ENCODE measurements around the gene LDLRAD2. TPM values are rescaled to one million over a fixed set of nuclear protein-coding genes. Genes with fewer than 3 reads are reported as not detected.
A peak's percentile ranks its signal among the peaks of the same experiment; 100 is the strongest.

Gene LDLRAD2
- total RNA-seq, 1 donor from 2014 or later = 0.38 TPM

GRCh38 chr1:21854751-21855131, 42.7 kb downstream of the LDLRAD2 start:
- Histone ChIP-seq H3K9me3 (no peaks in the 10 kb centered on the region), H3K4me3 (no peak overlapping the region), H3K27ac (no peak overlapping the region), H3K36me3 (peaks cover 99% of the 10 kb centered on the region), H3K27me3 (no peaks in the 10 kb centered on the region), H3K4me1 (no peaks in the 10 kb centered on the region)
- DNase-seq (no peak), ATAC-seq (no peak)
- TF ChIP-seq, protein P1, sequence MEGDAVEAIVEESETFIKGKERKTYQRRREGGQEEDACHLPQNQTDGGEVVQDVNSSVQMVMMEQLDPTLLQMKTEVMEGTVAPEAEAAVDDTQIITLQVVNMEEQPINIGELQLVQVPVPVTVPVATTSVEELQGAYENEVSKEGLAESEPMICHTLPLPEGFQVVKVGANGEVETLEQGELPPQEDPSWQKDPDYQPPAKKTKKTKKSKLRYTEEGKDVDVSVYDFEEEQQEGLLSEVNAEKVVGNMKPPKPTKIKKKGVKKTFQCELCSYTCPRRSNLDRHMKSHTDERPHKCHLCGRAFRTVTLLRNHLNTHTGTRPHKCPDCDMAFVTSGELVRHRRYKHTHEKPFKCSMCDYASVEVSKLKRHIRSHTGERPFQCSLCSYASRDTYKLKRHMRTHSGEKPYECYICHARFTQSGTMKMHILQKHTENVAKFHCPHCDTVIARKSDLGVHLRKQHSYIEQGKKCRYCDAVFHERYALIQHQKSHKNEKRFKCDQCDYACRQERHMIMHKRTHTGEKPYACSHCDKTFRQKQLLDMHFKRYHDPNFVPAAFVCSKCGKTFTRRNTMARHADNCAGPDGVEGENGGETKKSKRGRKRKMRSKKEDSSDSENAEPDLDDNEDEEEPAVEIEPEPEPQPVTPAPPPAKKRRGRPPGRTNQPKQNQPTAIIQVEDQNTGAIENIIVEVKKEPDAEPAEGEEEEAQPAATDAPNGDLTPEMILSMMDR (IDR thresholded peaks at IDR 0.05) = no peak
- intact Hi-C loops (cut with DNase I) = no loop called here

DNA sequence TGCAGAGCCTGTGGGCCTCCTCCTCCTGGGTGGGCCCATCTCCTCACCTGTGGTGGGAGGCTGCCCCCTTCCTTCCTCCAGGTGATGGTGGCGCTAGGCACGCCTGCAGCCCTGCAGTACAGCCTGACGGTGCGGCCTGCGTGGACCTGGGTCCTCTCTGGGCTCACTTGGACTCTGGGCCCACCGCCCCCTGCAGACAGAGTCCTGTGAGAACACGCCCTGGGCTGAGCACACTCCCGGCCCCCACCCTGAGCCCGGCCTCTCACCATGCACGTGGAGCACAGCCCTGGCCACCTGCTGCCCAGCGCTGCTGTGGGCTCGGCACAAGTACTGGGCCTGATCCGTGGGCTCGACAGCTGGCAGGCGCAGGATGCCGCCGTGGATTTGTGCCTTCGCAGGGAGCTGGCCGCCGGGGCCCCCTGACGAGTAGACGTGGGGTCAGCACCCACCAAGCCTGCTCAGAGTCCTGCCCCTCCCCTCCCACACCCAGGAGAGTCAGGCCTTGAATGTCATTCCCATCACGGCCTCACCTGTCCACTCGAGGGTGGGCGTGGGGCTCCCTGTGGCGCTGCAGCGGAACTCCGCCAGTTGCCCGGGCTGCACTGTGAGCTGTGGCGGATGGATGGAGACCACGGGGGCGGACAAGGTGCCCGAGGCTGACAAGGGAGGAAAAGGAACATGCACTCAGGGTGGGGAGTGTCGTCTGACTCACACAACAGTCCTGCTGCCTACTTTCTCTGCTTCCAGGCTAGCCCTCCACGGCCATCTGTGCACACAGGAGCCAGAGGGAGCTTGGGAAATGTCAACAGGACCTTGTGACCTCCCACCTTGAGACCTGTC, 43.4 kb downstream of the LDLRAD2 start:
- peak; percentile 4 for ATAC-seq
- H3K4me3 ChIP-seq = no peak overlapping the region

GRCh38 chr1:21857142-21857839, 45.2 kb downstream of the LDLRAD2 start:
- Histone ChIP-seq H3K4me1 (no peaks in the 10 kb centered on the region), H3K36me3 (peaks cover 100% of the 10 kb centered on the region), H3K9me3 (no peaks in the 10 kb centered on the region), H3K27ac (no peak overlapping the region), H3K4me3 (no peak overlapping the region), H3K27me3 (no peaks in the 10 kb centered on the region)
- DNase-seq (no peak), ATAC-seq (peak; percentile 5)
- TF ChIP-seq, protein P1 (IDR thresholded peaks at IDR 0.05) = no peak
- intact Hi-C loops (cut with DNase I) = no loop called here

More for the DNA sequence above, 43.4 kb downstream of the LDLRAD2 start:
- no peaks in the 10 kb centered on the region for H3K9me3 ChIP-seq
- no peaks in the 10 kb centered on the region for H3K27me3 ChIP-seq
- TF ChIP-seq, protein P1 (IDR thresholded peaks at IDR 0.05) = no peak
- H3K27ac ChIP-seq = no peak overlapping the region
- intact Hi-C loops (cut with DNase I) = no loop called here
- no peaks in the 10 kb centered on the region for H3K4me1 ChIP-seq
- peaks cover 99% of the 10 kb centered on the region for H3K36me3 ChIP-seq
- DNase-seq = no peak

GRCh38 chr1:21857840-21858670, 46.0 kb downstream of the LDLRAD2 start:
- peak overlapping the region; percentile 24 for H3K27ac ChIP-seq
- no peak for ATAC-seq
- intact Hi-C loops (cut with DNase I) = no loop called here
- DNase-seq = no peak
- H3K9me3 ChIP-seq = no peaks in the 10 kb centered on the region
- TF ChIP-seq, protein P1 (IDR thresholded peaks at IDR 0.05) = no peak
- peaks cover 95% of the 10 kb centered on the region for H3K36me3 ChIP-seq
- H3K27me3 ChIP-seq = no peaks in the 10 kb centered on the region
- H3K4me1 ChIP-seq = no peaks in the 10 kb centered on the region
- H3K4me3 ChIP-seq = no peak overlapping the region

DNA sequence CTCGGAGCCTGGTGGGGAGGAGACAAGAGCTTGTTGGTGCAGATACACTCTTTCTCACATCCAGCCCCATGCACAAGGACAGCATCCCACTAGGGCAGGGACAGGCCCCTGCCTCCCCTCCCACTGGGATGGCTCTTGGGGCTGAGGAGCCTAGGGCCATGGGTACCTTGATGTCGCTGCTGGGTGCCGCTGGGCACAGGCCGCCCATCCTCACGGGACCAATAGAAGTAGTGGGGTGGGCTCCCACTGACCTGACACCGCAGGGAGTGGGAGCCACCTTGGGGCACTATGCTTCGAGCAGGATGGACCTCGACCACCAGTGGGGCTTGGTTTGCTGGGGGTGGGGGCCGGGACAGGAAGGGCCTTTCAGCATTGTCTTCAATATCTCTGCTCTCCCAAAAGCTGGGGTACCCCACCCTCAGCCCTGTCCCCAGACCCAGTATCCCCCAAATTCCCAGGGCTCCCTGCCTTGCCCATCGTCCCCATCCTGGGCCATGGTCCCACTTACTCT, 47.7 kb downstream of the LDLRAD2 start:
- Histone ChIP-seq H3K4me1 (no peaks in the 10 kb centered on the region), H3K36me3 (peaks cover 83% of the 10 kb centered on the region), H3K27ac (no peak overlapping the region), H3K27me3 (no peaks in the 10 kb centered on the region), H3K4me3 (no peak overlapping the region), H3K9me3 (no peaks in the 10 kb centered on the region)
- intact Hi-C loops (cut with DNase I) = no loop called here
- DNase-seq (no peak), ATAC-seq (no peak)
- TF ChIP-seq, protein P1 (IDR thresholded peaks at IDR 0.05) = no peak

Measured in upper lobe of right lung (tissue), 1 donor.